Caco-2 (cell line): Measurements from ENCODE around the gene NADK2. TPM values are rescaled to one million over a fixed set of nuclear protein-coding genes. Genes with fewer than 3 reads are reported as not detected.

ENCODE experiments used
- BruUV-seq: library from RNA; stranded (reverse); fragments of 400-500 nt; replicated peaks from 2 replicates; lab custom pipeline; 2021; lab: Mats Ljungman, UMichigan
- CTCF ChIA-PET: fragments of 300-600 bp; sonication (Branson Sonifier 250); formaldehyde crosslinking; loops from one replicate; lab custom pipeline; 2022; ENCODE audit warnings: antibody characterized with exemption; lab: Charles Lee
- POLR2A ChIA-PET: fragments of 300-600 bp; sonication (Branson Sonifier 250); formaldehyde crosslinking; loops from one replicate; lab custom pipeline; 2022; ENCODE audit warnings: antibody characterized with exemption; lab: Charles Lee
- DNase-seq, 2 experiments: peaks; one replicate each; pipeline versions ENCODE4 v3.0.0 to v3.0.0-alpha.2; 2020 to 2022
- H3K27me3 ChIP-seq: replicated peaks from 2 replicates; pipeline ENCODE4 v1.6.0; 2011; ENCODE audit warnings: low read length; ENCODE audit not compliant: control insufficient read depth, insufficient read depth
- H3K36me3 ChIP-seq: 2 replicates; pipeline ENCODE4 v1.5.1; 2011; ENCODE audit warnings: low read length; ENCODE audit not compliant: control insufficient read depth, insufficient read depth
- H3K4me1 ChIP-seq: fragments of 250-450 bp; sonication (Bioruptor Pico); 2 replicates; pipeline ENCODE4 v1.5.1; 2020; ENCODE audit warnings: mild to moderate bottlenecking
- H3K4me3 ChIP-seq: 2 replicates; pipeline ENCODE4 v1.5.1; 2011; ENCODE audit warnings: low read depth, mild to moderate bottlenecking, control low read depth, low read length
- H3K9me3 ChIP-seq: fragments of 250-450 bp; sonication (Bioruptor Pico); 2 replicates; pipeline ENCODE4 v1.5.1; 2020; ENCODE audit warnings: mild to moderate bottlenecking, moderate library complexity
- H3K27ac Mint-ChIP-seq: one replicate; pipeline ENCODE4 v1.8.0; 2022; ENCODE audit warnings: mixed read lengths; ENCODE audit not compliant: unreplicated experiment
- H3K27me3 Mint-ChIP-seq: one replicate; pipeline ENCODE4 v1.8.0; 2022; ENCODE audit warnings: mixed read lengths; ENCODE audit not compliant: insufficient read depth, unreplicated experiment
- H3K36me3 Mint-ChIP-seq: one replicate; pipeline ENCODE4 v1.8.0; 2022; ENCODE audit warnings: mild to moderate bottlenecking, mixed read lengths; ENCODE audit not compliant: insufficient read depth, unreplicated experiment
- H3K4me1 Mint-ChIP-seq: one replicate; pipeline ENCODE4 v1.8.0; 2022; ENCODE audit warnings: low read depth, mixed read lengths; ENCODE audit not compliant: unreplicated experiment
- H3K4me3 Mint-ChIP-seq: one replicate; pipeline ENCODE4 v1.8.0; 2022; ENCODE audit warnings: mild to moderate bottlenecking, moderate library complexity, mixed read lengths; ENCODE audit not compliant: unreplicated experiment
- H3K9me3 Mint-ChIP-seq: one replicate; pipeline ENCODE4 v1.8.0; 2022; ENCODE audit warnings: mixed read lengths; ENCODE audit not compliant: unreplicated experiment
- CTCF ChIP-seq, 2 experiments: fragments of 200-600 bp in 1 of 2; IDR thresholded peaks; 1 replicate in 1 of 2; 2 replicates in 1 of 2; pipeline versions ENCODE4 v1.5.1 to v1.8.0; 2011 to 2022; ENCODE audit warnings: antibody characterized with exemption in 1 of 2, control low read depth in 1 of 2, inconsistent platforms in 1 of 2, low read depth in 1 of 2, low read length in 1 of 2, mild to moderate bottlenecking in 1 of 2, moderate library complexity in 1 of 2; ENCODE audit not compliant: insufficient read depth in 1 of 2, severe bottlenecking in 1 of 2, unreplicated experiment in 1 of 2
- intact Hi-C: fragments of 100-400 bp; cut with micrococcal nuclease; formaldehyde crosslinking; loops from one replicate; pipeline ENCODE4 v1.10.0; 2022; ENCODE audit not compliant: unreplicated experiment
- total RNA-seq: library from RNA; stranded (reverse); gene quantifications from 2 replicates; pipeline ENCODE4 v1.2.3, GENCODE V29; 2022

The NADK2 gene
- total RNA-seq, 1 experiment from 2014 or later = 79.4 TPM

- ChIA-PET POLR2A (interaction anchor here (0.6 kb wide), 1 partner anchor 49 kb away, joined by 6 read pairs; no protein-coding TSS in a partner anchor), CTCF (no interaction called here)
- no peaks in the 10 kb centered on the region for H3K27me3 Mint-ChIP-seq
- Histone ChIP-seq H3K4me1 (no peaks in the 10 kb centered on the region), H3K4me3 (no peak overlapping the region), H3K9me3 (no peaks in the 10 kb centered on the region), H3K27me3 (no peaks in the 10 kb centered on the region), H3K36me3 (no peaks in the 10 kb centered on the region)
- H3K4me3 Mint-ChIP-seq = no peak overlapping the region
- no peaks in the 10 kb centered on the region for H3K36me3 Mint-ChIP-seq
- no peaks in the 10 kb centered on the region for H3K9me3 Mint-ChIP-seq
- BruUV-seq = no TSS peak
- no peak overlapping the region for H3K27ac Mint-ChIP-seq
- no peak for DNase-seq
- no peaks in the 10 kb centered on the region for H3K4me1 Mint-ChIP-seq
- no peak for TF ChIP-seq CTCF (IDR thresholded peaks at IDR 0.05; ENCODE audit: insufficient read depth in 1 of 2, low read depth in 1 of 2, low read length in 1 of 2, severe bottlenecking in 1 of 2, unreplicated experiment in 1 of 2)
- intact Hi-C loops = no loop called here
Measured at GRCh38 chr5:36276864-36277263, 35.1 kb upstream of the NADK2 start.

- no peaks in the 10 kb centered on the region for H3K9me3 ChIP-seq
- no peaks in the 10 kb centered on the region for H3K36me3 ChIP-seq
- no peaks in the 10 kb centered on the region for H3K27me3 ChIP-seq
- no peaks in the 10 kb centered on the region for H3K27me3 Mint-ChIP-seq
- no peak overlapping the region for H3K27ac Mint-ChIP-seq
- no peak overlapping the region for H3K4me3 Mint-ChIP-seq
- no peaks in the 10 kb centered on the region for H3K4me1 ChIP-seq
- intact Hi-C loops = no loop called here
- no TSS peak for BruUV-seq
- H3K4me1 Mint-ChIP-seq = no peaks in the 10 kb centered on the region
- H3K36me3 Mint-ChIP-seq = no peaks in the 10 kb centered on the region
- ChIA-PET POLR2A (no interaction called here), CTCF (no interaction called here)
- no peak for DNase-seq
- TF ChIP-seq CTCF (IDR thresholded peaks at IDR 0.05; ENCODE audit: insufficient read depth in 1 of 2, low read depth in 1 of 2, low read length in 1 of 2, severe bottlenecking in 1 of 2, unreplicated experiment in 1 of 2) = no peak
- no peaks in the 10 kb centered on the region for H3K9me3 Mint-ChIP-seq
- H3K4me3 ChIP-seq = no peak overlapping the region
Measured at GRCh38 chr5:36273809-36274526, 32.2 kb upstream of the NADK2 start.

GRCh38 chr5:36272136-36272690, 30.5 kb upstream of the NADK2 start:
- no peak for DNase-seq

More at GRCh38 chr5:36272136-36272690, 30.5 kb upstream of the NADK2 start:
- no peak for TF ChIP-seq CTCF (IDR thresholded peaks at IDR 0.05; ENCODE audit: insufficient read depth in 1 of 2, low read depth in 1 of 2, low read length in 1 of 2, severe bottlenecking in 1 of 2, unreplicated experiment in 1 of 2)
- no peaks in the 10 kb centered on the region for H3K9me3 ChIP-seq
- Mint-ChIP-seq H3K4me1 (no peaks in the 10 kb centered on the region), H3K27ac (no peak overlapping the region), H3K36me3 (no peaks in the 10 kb centered on the region), H3K27me3 (no peaks in the 10 kb centered on the region), H3K9me3 (no peaks in the 10 kb centered on the region), H3K4me3 (no peak overlapping the region)
- BruUV-seq = no TSS peak
- no peak overlapping the region for H3K4me3 ChIP-seq
- POLR2A ChIA-PET = no interaction called here
- CTCF ChIA-PET = no interaction called here
- H3K4me1 ChIP-seq = no peaks in the 10 kb centered on the region
- no peaks in the 10 kb centered on the region for H3K27me3 ChIP-seq
- intact Hi-C loops = no loop called here
- no peaks in the 10 kb centered on the region for H3K36me3 ChIP-seq
